Keratinocyte (primary cell): ENCODE data around the gene RNASE8. TPM values are rescaled to one million over a fixed set of nuclear protein-coding genes. Genes with fewer than 3 reads are reported as not detected.

Experiments used
- DNase-seq: peaks from one replicate; pipeline ENCODE4 v3.0.0-alpha.2; 2011; ENCODE audit warnings: low read depth, missing footprints, low spot score
- FAIRE-seq: peaks from 2 replicates; lab custom pipeline; 2011; peaks lifted over from hg19 to GRCh38; lab: Jason Lieb, UNC
- H2AFZ ChIP-seq: 2 replicates; pipeline ENCODE4 v1.6.0; 2012; ENCODE audit warnings: low read length, control low read depth, inconsistent platforms; ENCODE audit not compliant: control insufficient read depth
- H3K27ac ChIP-seq: 2 replicates; pipeline ENCODE4 v1.5.1; 2011; ENCODE audit warnings: low read length; ENCODE audit not compliant: control insufficient read depth, insufficient read depth
- H3K27me3 ChIP-seq: 3 replicates; pipeline ENCODE4 v1.6.0; 2011; ENCODE audit warnings: low read length; ENCODE audit not compliant: control insufficient read depth, insufficient read depth; ENCODE audit errors: extremely low read depth
- H3K36me3 ChIP-seq, 2 experiments: 2 replicates in 1 of 2; 3 replicates in 1 of 2; pipeline ENCODE4 v1.5.1; 2011; ENCODE audit warnings: low read length in 2 of 2, mild to moderate bottlenecking in 1 of 2; ENCODE audit not compliant: control insufficient read depth in 2 of 2, insufficient read depth in 2 of 2; ENCODE audit errors: extremely low read depth in 1 of 2
- H3K4me1 ChIP-seq: 3 replicates; pipeline ENCODE4 v1.5.1; 2011; ENCODE audit warnings: low read length; ENCODE audit not compliant: control insufficient read depth, insufficient read depth; ENCODE audit errors: extremely low read depth
- H3K4me2 ChIP-seq: 3 replicates; pipeline ENCODE4 v1.6.0; 2011; ENCODE audit warnings: low read depth, low read length; ENCODE audit not compliant: control insufficient read depth, insufficient read depth; ENCODE audit errors: extremely low read depth
- H3K4me3 ChIP-seq, 3 experiments: fragments of 200-600 bp in 1 of 3; sonication (generic) in 1 of 3; 2 replicates in 2 of 3; 3 replicates in 1 of 3; pipeline ENCODE4 v1.5.1; 2011 to 2016; ENCODE audit warnings: low read length in 3 of 3, mild to moderate bottlenecking in 3 of 3, control low read depth in 2 of 3, inconsistent platforms in 1 of 3, low read depth in 1 of 3, mixed read lengths in 1 of 3, mixed run types in 1 of 3, moderate library complexity in 1 of 3; ENCODE audit not compliant: control insufficient read depth in 2 of 3, insufficient read depth in 2 of 3; ENCODE audit errors: extremely low read depth in 1 of 3
- H3K79me2 ChIP-seq: 2 replicates; pipeline ENCODE4 v1.6.0; 2012; ENCODE audit warnings: low read length; ENCODE audit not compliant: control insufficient read depth, insufficient read depth
- H3K9ac ChIP-seq: 3 replicates; pipeline ENCODE4 v1.6.0; 2011; ENCODE audit warnings: low read length; ENCODE audit not compliant: control insufficient read depth, insufficient read depth; ENCODE audit errors: extremely low read depth
- H3K9me1 ChIP-seq: 3 replicates; pipeline ENCODE4 v1.6.0; 2011; ENCODE audit warnings: low read length; ENCODE audit not compliant: control insufficient read depth, insufficient read depth; ENCODE audit errors: extremely low read depth
- H3K9me3 ChIP-seq: 2 replicates; pipeline ENCODE4 v1.5.1; 2012; ENCODE audit warnings: low read depth, low read length; ENCODE audit not compliant: control insufficient read depth
- H4K20me1 ChIP-seq: 3 replicates; pipeline ENCODE4 v1.6.0; 2011; ENCODE audit warnings: low read length; ENCODE audit not compliant: control insufficient read depth, insufficient read depth; ENCODE audit errors: extremely low read depth
- EZH2 ChIP-seq: IDR thresholded peaks from one replicate; pipeline ENCODE4 v1.6.1; 2012; ENCODE audit warnings: inconsistent platforms, mild to moderate bottlenecking, low read length, moderate library complexity
- dilution Hi-C: fragments of 300-500 bp; cut with MboI; formaldehyde crosslinking; loops from one replicate; pipeline ENCODE4 v1.7.0; 2020; ENCODE audit warnings: low sequenced_read_pairs; ENCODE audit not compliant: extremely low pct_ligation_motif_present
- polyA plus RNA-seq, 5 experiments: library from polyadenylated mRNA; depleted of rRNA in 3 of 5; stranded (reverse) in 3 of 5; stranded (forward) in 1 of 5; unstranded in 1 of 5; fragments of >200 nt; gene quantifications; 1 replicate in 1 of 5; 2 replicates in 3 of 5; 3 replicates in 1 of 5; pipeline versions ENCODE4 v1.2.1 to v1.2.3, GENCODE V29; 2011 to 2012; ENCODE audit warnings: missing spikeins in 2 of 5, low read depth in 1 of 5, low replicate concordance in 1 of 5
- TF ChIP-seq, protein P1 (sequence below), 3 experiments: IDR thresholded peaks in 1 of 3; conservative IDR thresholded peaks in 1 of 3; optimal IDR thresholded peaks in 1 of 3; 2 replicates in 2 of 3; 3 replicates in 1 of 3; pipeline versions ENCODE3 to v1.5.1; 2011; ENCODE audit warnings: low read length in 3 of 3, mild to moderate bottlenecking in 3 of 3, moderate library complexity in 2 of 3, control low read depth in 1 of 3, inconsistent platforms in 1 of 3; ENCODE audit not compliant: insufficient read depth in 2 of 3; ENCODE audit errors: extremely low read depth in 1 of 3

RNASE8 gene
- polyA plus RNA-seq, 1 donor (not counting 4 experiments of a cell fraction or from before 2014, with no cell fraction given): not detected

DNA sequence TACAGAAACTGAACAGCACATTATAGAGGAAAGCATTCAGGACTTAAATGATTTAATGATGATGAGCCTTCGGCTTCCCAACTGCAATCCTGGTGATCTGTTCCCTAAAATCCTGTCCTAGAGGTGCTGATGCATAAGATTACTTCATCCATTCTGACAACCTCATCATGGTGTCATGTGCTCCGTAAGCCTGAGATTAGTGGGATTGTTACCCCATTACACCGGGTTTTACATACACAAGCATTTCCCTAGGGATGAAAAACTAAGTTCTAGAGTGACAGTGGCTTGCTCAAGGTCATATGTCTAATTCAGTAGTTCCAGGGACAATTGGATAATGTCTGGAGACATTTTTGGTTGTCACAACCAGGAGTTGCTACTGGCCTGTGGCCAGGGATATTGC lies 20.5 kb upstream of the RNASE8 start:
- no peaks in the 10 kb centered on the region for H3K36me3 ChIP-seq
- H3K9me1 ChIP-seq: no peaks in the 10 kb centered on the region
- H3K9me3 ChIP-seq: no peaks in the 10 kb centered on the region
- peaks cover 36% of the 10 kb centered on the region for H3K4me1 ChIP-seq
- dilution Hi-C loops: no loop called here
- no peaks in the 10 kb centered on the region for H3K27me3 ChIP-seq
- DNase-seq (no peak), FAIRE-seq (no peak)
- TF ChIP-seq, protein P1, sequence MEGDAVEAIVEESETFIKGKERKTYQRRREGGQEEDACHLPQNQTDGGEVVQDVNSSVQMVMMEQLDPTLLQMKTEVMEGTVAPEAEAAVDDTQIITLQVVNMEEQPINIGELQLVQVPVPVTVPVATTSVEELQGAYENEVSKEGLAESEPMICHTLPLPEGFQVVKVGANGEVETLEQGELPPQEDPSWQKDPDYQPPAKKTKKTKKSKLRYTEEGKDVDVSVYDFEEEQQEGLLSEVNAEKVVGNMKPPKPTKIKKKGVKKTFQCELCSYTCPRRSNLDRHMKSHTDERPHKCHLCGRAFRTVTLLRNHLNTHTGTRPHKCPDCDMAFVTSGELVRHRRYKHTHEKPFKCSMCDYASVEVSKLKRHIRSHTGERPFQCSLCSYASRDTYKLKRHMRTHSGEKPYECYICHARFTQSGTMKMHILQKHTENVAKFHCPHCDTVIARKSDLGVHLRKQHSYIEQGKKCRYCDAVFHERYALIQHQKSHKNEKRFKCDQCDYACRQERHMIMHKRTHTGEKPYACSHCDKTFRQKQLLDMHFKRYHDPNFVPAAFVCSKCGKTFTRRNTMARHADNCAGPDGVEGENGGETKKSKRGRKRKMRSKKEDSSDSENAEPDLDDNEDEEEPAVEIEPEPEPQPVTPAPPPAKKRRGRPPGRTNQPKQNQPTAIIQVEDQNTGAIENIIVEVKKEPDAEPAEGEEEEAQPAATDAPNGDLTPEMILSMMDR (optimal IDR thresholded peaks at IDR 0.05 in 1 of 3, IDR thresholded peaks at IDR 0.05 in 1 of 3, conservative IDR thresholded peaks at IDR 0.05 in 1 of 3; ENCODE audit: extremely low read depth in 1 of 3, insufficient read depth in 2 of 3, low read length in 3 of 3): no peak
- TF ChIP-seq EZH2: no peak
- H3K27ac ChIP-seq: no peak overlapping the region
- no peak overlapping the region for H2AFZ ChIP-seq
- H4K20me1 ChIP-seq: no peaks in the 10 kb centered on the region
- no peaks in the 10 kb centered on the region for H3K79me2 ChIP-seq
- H3K4me3 ChIP-seq: no peak overlapping the region
- H3K9ac ChIP-seq: no peak overlapping the region
- H3K4me2 ChIP-seq: no peak overlapping the region

DNA sequence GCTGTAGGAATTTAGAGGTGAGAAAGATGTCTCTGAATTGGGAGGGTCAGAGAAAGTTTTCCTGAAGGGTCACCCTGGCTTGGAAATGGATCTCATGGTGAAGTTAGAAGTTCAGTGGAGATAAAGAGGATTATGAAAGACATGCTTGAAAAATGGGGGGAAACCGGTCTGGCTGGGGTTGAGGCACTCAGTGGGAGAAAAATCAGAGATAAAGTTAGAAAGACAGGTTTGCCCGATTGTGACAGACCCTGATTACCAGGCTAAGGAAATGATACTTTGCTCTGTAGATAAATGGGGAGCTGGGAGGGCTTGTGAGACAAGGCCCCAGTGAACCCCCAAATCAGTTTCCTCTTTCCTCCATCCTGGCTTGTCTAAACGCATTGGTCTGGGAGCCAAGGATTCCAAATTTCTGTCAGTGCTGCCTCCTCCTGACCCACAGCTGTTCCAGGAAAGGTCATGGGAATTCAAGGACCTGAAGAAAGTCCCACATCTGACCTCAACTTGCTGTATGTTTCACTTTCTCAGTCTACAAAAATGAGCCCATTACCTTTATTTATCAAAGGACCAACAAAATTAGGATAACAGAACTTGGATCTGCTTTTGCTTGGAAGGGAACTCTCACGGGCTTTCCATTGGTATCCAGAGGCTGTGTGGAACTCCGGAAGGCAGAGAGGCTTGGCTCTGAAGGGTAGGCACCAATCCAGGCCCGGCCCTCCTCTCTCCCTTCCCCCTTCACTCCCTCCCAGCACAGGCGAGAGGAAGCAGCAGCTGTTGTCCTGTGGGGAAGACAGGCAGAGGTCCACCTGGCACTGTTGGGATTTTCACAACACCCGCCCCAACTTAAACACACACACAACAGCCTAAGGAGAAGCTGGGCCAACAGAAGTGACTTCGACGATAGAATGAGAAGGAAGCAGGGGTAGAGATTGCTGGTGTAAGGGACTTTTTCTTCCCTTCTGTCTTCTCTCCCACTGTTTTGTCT lies 18.9 kb upstream of the RNASE8 start:
- Histone ChIP-seq H2AFZ (peak overlapping the region; percentile 73), H3K4me1 (peaks cover 51% of the 10 kb centered on the region), H4K20me1 (no peaks in the 10 kb centered on the region)

More for the DNA sequence above, 18.9 kb upstream of the RNASE8 start:
- no peaks in the 10 kb centered on the region for H3K9me1 ChIP-seq
- DNase-seq: no peak
- no peaks in the 10 kb centered on the region for H3K36me3 ChIP-seq
- H3K27me3 ChIP-seq: no peaks in the 10 kb centered on the region
- dilution Hi-C loops: no loop called here
- no peak overlapping the region for H3K4me3 ChIP-seq
- peak; percentile 46 for FAIRE-seq
- H3K79me2 ChIP-seq: peaks cover 12% of the 10 kb centered on the region
- TF ChIP-seq, protein P1 (optimal IDR thresholded peaks at IDR 0.05 in 1 of 3, IDR thresholded peaks at IDR 0.05 in 1 of 3, conservative IDR thresholded peaks at IDR 0.05 in 1 of 3; ENCODE audit: extremely low read depth in 1 of 3, insufficient read depth in 2 of 3, low read length in 3 of 3): no peak
- TF ChIP-seq EZH2: no peak
- H3K4me2 ChIP-seq: peak overlapping the region; percentile 5
- no peak overlapping the region for H3K27ac ChIP-seq
- H3K9me3 ChIP-seq: no peaks in the 10 kb centered on the region
- no peak overlapping the region for H3K9ac ChIP-seq
